HL-60 (cell line): ENCODE results near the gene KLC3.

Source experiments
- DNase-seq, 2 experiments: peaks; one replicate each; pipeline ENCODE4 v3.0.0-alpha.2; 2010 to 2020; ENCODE audit warnings: low read depth in 1 of 2, low spot score in 1 of 2
- H3K27ac ChIP-seq: fragments of 250-450 bp; sonication (Bioruptor Pico); replicated peaks from 2 replicates; pipeline ENCODE4 v1.5.1; 2020; ENCODE audit warnings: mild to moderate bottlenecking, moderate library complexity
- H3K27me3 ChIP-seq: fragments of 250-450 bp; sonication (Bioruptor Pico); 2 replicates; pipeline ENCODE4 v1.5.1; 2021; ENCODE audit warnings: mild to moderate bottlenecking, moderate library complexity; ENCODE audit not compliant: insufficient read depth, poor library complexity, severe bottlenecking
- H3K4me3 ChIP-seq: replicated peaks from 2 replicates; pipeline ENCODE4 v1.5.1; 2011; ENCODE audit warnings: mild to moderate bottlenecking, control low read depth, low read length; ENCODE audit not compliant: insufficient read depth
- GABPA ChIP-seq: IDR thresholded peaks from 2 replicates; pipeline ENCODE4 v1.6.1; 2012; ENCODE audit warnings: low read depth
- POLR2AphosphoS5 ChIP-seq: IDR thresholded peaks from 2 replicates; pipeline ENCODE4 v1.6.1; 2012; ENCODE audit warnings: low read depth
- REST ChIP-seq: IDR thresholded peaks from 2 replicates; pipeline ENCODE4 v1.6.1; 2012; ENCODE audit warnings: low read depth; ENCODE audit not compliant: insufficient replicate concordance
- SPI1 ChIP-seq: IDR thresholded peaks from 2 replicates; pipeline ENCODE4 v1.6.1; 2012; ENCODE audit warnings: low read depth, mild to moderate bottlenecking, borderline replicate concordance
- TF ChIP-seq, protein P1 (sequence below): IDR thresholded peaks from one replicate; pipeline ENCODE4 v1.5.1; 2011; ENCODE audit warnings: low read length, control low read depth, inconsistent platforms; ENCODE audit not compliant: insufficient read depth

KLC3 gene

GRCh38 chr19:45339629-45340028 is 921 bp upstream of the KLC3 start:
- peaks cover 4% of the 10 kb centered on the region for H3K27me3 ChIP-seq
- no peak overlapping the region for H3K4me3 ChIP-seq
- DNase-seq, result no peak
- TF ChIP-seq, protein P1, sequence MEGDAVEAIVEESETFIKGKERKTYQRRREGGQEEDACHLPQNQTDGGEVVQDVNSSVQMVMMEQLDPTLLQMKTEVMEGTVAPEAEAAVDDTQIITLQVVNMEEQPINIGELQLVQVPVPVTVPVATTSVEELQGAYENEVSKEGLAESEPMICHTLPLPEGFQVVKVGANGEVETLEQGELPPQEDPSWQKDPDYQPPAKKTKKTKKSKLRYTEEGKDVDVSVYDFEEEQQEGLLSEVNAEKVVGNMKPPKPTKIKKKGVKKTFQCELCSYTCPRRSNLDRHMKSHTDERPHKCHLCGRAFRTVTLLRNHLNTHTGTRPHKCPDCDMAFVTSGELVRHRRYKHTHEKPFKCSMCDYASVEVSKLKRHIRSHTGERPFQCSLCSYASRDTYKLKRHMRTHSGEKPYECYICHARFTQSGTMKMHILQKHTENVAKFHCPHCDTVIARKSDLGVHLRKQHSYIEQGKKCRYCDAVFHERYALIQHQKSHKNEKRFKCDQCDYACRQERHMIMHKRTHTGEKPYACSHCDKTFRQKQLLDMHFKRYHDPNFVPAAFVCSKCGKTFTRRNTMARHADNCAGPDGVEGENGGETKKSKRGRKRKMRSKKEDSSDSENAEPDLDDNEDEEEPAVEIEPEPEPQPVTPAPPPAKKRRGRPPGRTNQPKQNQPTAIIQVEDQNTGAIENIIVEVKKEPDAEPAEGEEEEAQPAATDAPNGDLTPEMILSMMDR, result no peak
- TF ChIP-seq REST (no peak), POLR2AphosphoS5 (no peak), GABPA (no peak), SPI1 (no peak)
- no peak overlapping the region for H3K27ac ChIP-seq

GRCh38 chr19:45340899-45341453 is 426 bp downstream of the KLC3 start:
- H3K27me3 ChIP-seq, result peaks cover 4% of the 10 kb centered on the region
- no peak for DNase-seq
- TF ChIP-seq GABPA (no peak), POLR2AphosphoS5 (no peak), REST (no peak), SPI1 (no peak)
- TF ChIP-seq, protein P1, result no peak
- peak overlapping the region; percentile 30 for H3K4me3 ChIP-seq
- no peak overlapping the region for H3K27ac ChIP-seq

- H3K4me3 ChIP-seq, result no peak overlapping the region
- peaks cover 15% of the 10 kb centered on the region for H3K27me3 ChIP-seq
- TF ChIP-seq REST (no peak), SPI1 (no peak), POLR2AphosphoS5 (no peak), GABPA (no peak)
- TF ChIP-seq, protein P1, result no peak
- H3K27ac ChIP-seq, result no peak overlapping the region
- DNase-seq, result no peak
Measured at GRCh38 chr19:45342911-45343310, 2.4 kb downstream of the KLC3 start.
